ENCODE results near the gene OR4D1. TPM values are rescaled to one million over a fixed set of nuclear protein-coding genes. Genes with fewer than 3 reads are reported as not detected.

Gene OR4D1
- total and polyA plus RNA-seq, 9 of the 15 experiments (the other 6 are each of a cell fraction or from before 2014, with no cell fraction given) = not detected

DNA sequence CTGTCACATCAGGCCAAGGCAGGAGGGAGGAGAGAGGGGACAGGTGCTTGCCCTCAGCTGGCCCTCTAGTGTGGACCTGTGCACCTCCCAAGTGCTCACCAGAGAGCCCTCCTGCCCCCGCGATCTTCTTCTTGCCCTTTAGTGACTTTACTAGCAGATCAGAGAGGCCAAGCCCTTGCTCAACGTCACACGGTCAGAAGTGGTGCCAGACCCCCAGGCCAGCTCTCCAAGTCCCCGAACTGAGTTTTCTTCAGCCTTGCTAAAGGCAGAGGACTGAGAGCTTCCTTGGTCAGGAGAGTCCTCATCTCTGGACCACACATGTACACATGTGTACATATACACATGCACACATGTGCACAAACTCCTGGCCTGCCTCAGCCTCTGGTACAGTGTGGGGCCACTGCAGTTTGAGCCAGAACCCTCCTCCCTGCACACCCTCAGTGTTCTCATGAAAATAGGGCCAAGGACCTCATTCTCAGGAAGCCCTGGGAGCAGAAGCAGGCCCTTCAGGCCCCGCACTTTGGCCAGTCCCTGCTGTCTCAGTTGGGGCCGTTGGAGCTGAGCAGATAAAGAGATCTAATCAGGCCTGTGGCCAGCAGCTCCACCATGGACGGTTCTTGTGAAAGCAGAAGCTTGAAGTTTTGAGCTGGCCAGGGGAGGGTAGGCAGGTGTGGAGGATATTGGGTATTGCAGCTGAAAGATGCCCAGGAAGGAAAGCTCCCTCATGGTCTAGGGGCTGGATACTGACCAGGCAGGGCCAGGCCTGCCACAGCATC lies 37.0 kb downstream of the OR4D1 start (continued):
- TF ChIP-seq, protein P1, sequence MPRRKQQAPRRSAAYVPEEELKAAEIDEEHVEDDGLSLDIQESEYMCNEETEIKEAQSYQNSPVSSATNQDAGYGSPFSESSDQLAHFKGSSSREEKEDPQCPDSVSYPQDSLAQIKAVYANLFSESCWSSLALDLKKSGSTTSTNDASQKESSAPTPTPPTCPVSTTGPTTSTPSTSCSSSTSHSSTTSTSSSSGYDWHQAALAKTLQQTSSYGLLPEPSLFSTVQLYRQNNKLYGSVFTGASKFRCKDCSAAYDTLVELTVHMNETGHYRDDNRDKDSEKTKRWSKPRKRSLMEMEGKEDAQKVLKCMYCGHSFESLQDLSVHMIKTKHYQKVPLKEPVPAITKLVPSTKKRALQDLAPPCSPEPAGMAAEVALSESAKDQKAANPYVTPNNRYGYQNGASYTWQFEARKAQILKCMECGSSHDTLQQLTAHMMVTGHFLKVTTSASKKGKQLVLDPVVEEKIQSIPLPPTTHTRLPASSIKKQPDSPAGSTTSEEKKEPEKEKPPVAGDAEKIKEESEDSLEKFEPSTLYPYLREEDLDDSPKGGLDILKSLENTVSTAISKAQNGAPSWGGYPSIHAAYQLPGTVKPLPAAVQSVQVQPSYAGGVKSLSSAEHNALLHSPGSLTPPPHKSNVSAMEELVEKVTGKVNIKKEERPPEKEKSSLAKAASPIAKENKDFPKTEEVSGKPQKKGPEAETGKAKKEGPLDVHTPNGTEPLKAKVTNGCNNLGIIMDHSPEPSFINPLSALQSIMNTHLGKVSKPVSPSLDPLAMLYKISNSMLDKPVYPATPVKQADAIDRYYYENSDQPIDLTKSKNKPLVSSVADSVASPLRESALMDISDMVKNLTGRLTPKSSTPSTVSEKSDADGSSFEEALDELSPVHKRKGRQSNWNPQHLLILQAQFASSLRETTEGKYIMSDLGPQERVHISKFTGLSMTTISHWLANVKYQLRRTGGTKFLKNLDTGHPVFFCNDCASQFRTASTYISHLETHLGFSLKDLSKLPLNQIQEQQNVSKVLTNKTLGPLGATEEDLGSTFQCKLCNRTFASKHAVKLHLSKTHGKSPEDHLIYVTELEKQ (CRISPR knock-in tag; IDR thresholded peaks at IDR 0.05) = peak; percentile 37
- TF ChIP-seq TCFL5 (CRISPR knock-in tag; conservative IDR thresholded peaks at IDR 0.05) (0 out of 2 replicates have a peak, but pooled peaks have one; percentile 11), ZNF316 (IDR thresholded peaks at IDR 0.05) (no peak), CAMTA2 (CRISPR knock-in tag; conservative IDR thresholded peaks at IDR 0.05) (no peak), NR1H2 (CRISPR knock-in tag; IDR thresholded peaks at IDR 0.05) (no peak), PTBP1 (IDR thresholded peaks at IDR 0.05; ENCODE audit: low read depth, low read length) (no peak), JUNB (CRISPR knock-in tag; conservative IDR thresholded peaks at IDR 0.05) (no peak), TEAD1 (CRISPR knock-in tag; IDR thresholded peaks at IDR 0.05) (peak in 1 of 2 experiments; percentile 73; a peak in 2 of 4 replicates), ERF (CRISPR knock-in tag; IDR thresholded peaks at IDR 0.05) (0 out of 2 replicates have a peak, but pooled peaks have one; percentile 34), LARP7 (IDR thresholded peaks at IDR 0.05) (no peak), ADNP (tag; IDR thresholded peaks at IDR 0.05) (no peak), CXXC5 (CRISPR knock-in tag; IDR thresholded peaks at IDR 0.05) (peak; percentile 76), OTX1 (CRISPR knock-in tag; IDR thresholded peaks at IDR 0.05) (peak; percentile 79; the same call in 1 of the 2 replicates), STAG1 (CRISPR knock-in tag; IDR thresholded peaks at IDR 0.05; ENCODE audit: borderline replicate concordance) (no peak), CC2D1A (IDR thresholded peaks at IDR 0.05) (no peak), ATF1 (CRISPR knock-in tag; IDR thresholded peaks at IDR 0.05) (no peak), ATF1 (tag; IDR thresholded peaks at IDR 0.05) (no peak), RBFOX2 (IDR thresholded peaks at IDR 0.05; ENCODE audit: low read depth, low read length) (no peak), ZNF23 (CRISPR knock-in tag; IDR thresholded peaks at IDR 0.05) (no peak), KAT2B (IDR thresholded peaks at IDR 0.05; ENCODE audit: low read depth, low read length) (no peak), POLR3A (IDR thresholded peaks at IDR 0.05; ENCODE audit: borderline replicate concordance, extremely low read depth, insufficient read depth, insufficient read length) (no peak)
- TF ChIP-seq, protein P2, sequence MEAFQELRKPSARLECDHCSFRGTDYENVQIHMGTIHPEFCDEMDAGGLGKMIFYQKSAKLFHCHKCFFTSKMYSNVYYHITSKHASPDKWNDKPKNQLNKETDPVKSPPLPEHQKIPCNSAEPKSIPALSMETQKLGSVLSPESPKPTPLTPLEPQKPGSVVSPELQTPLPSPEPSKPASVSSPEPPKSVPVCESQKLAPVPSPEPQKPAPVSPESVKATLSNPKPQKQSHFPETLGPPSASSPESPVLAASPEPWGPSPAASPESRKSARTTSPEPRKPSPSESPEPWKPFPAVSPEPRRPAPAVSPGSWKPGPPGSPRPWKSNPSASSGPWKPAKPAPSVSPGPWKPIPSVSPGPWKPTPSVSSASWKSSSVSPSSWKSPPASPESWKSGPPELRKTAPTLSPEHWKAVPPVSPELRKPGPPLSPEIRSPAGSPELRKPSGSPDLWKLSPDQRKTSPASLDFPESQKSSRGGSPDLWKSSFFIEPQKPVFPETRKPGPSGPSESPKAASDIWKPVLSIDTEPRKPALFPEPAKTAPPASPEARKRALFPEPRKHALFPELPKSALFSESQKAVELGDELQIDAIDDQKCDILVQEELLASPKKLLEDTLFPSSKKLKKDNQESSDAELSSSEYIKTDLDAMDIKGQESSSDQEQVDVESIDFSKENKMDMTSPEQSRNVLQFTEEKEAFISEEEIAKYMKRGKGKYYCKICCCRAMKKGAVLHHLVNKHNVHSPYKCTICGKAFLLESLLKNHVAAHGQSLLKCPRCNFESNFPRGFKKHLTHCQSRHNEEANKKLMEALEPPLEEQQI (IDR thresholded peaks at IDR 0.05) = no peak
- TF ChIP-seq, protein P3, sequence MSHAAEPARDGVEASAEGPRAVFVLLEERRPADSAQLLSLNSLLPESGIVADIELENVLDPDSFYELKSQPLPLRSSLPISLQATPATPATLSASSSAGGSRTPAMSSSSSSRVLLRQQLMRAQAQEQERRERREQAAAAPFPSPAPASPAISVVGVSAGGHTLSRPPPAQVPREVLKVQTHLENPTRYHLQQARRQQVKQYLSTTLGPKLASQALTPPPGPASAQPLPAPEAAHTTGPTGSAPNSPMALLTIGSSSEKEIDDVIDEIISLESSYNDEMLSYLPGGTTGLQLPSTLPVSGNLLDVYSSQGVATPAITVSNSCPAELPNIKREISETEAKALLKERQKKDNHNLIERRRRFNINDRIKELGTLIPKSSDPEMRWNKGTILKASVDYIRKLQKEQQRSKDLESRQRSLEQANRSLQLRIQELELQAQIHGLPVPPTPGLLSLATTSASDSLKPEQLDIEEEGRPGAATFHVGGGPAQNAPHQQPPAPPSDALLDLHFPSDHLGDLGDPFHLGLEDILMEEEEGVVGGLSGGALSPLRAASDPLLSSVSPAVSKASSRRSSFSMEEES (CRISPR knock-in tag; IDR thresholded peaks at IDR 0.05) = no peak
